HG03565 (cell line): ENCODE results near the gene MRPL30.
"Not testable (repeated sequence)": the region's sequence is repeated elsewhere in the genome, so short reads cannot be mapped to it uniquely, and the experiment has no call there.

ENCODE experiments used
- ATAC-seq: cut with Tn5 transposase; IDR thresholded peaks from one replicate; pipeline ENCODE4 v1.9.1; 2021; ENCODE audit warnings: mild to moderate bottlenecking, moderate library complexity; ENCODE audit not compliant: unreplicated experiment

Gene MRPL30

DNA sequence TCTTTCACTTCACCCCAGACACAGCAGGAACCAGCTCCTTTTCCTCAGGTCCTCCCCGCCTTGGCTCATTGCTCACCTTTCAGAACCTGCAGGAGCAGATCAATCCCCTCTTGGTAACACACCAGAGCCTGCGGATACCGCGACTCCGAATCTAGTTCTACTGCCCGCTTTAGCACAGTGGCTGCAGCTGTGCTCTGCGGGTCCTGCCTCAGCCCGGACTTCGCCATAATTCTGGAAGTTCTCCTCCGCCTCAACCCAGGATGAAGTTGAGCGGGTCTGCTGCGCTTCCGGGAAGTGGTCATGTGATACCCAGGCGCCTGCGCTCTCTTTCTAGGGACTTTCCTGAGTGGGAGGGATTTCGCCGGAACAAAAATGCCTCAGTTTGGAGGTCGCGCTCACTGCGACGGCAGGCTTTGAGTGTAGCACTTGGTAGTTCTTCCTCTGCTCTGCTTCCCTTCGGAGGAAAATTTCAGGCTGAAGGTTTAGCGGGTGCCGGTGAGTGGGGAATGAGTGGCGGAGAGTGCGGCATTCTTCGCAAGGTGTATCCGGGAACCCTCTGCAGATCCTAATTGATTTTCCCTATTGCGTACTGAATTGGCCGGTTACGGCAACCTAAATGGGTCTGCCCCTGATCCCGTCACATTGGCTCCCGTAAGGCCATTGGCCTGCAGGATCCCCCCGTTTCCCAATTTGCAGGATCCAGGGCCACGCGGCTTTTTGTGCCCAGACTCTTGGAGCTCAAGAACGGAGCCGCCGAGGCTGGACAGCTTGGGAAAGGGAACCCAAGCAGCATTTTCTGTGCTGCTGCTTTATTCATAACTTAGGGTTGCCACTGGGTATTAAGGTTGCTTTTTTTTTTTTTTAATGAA, at the start of gene MRPL30, which contains the start of gene MITD1:
TSS of gene MRPL30 (plus strand) at position 430 of the 869 bp plus-strand sequence. CDS start 5,020 bp downstream, outside the sequence.
TSS of gene MITD1 (minus strand) at position 304 of the 869 bp plus-strand sequence. CDS start at position 227, 77 bp downstream.
- peak; percentile 89 for ATAC-seq

DNA sequence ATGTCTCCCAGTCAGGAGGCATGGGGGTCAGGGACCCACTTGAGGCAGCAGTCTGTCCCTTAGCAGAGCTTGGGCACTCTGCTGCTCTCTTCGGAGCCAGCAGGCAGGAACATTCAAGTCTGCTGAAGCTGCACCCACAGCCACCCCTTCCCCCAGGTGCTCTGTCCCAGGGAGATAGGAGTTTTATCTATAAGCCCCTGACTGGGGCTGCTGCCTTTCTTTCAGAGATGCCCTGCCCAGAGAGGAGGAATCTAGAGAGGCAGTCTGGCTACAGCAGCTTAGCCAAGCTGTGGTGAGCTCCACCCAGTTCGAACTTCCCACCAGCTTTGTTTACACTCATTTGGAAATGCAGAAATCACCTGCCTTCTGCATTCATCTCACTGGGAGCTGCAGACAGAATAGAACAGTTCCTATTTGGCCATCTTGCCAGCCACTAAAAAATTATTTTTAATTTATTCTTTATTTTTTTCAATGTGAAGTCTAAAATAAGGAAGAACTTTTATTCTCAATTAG, 45.9 kb upstream of the MRPL30 start:
- not testable (repeated sequence) for ATAC-seq

DNA sequence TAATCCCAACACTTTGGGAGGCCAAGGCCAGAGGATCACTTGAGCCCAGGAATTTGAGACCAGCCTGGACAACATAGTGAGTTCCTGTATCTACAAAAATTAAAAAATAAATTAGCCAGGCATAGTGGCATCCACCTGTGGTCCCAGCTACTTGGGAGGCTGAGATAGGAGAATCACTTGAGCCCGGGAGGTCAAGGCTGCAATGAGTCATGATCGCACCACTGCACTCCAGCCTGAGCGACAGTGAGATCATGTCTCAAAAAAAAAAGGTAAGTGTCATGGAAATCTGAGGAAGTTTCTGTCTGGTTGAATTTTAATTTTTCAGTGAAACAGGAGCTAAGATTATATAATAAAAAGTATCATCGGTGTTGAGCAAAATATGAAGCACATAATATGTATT, 42.0 kb upstream of the MRPL30 start:
- ATAC-seq = no peak

DNA sequence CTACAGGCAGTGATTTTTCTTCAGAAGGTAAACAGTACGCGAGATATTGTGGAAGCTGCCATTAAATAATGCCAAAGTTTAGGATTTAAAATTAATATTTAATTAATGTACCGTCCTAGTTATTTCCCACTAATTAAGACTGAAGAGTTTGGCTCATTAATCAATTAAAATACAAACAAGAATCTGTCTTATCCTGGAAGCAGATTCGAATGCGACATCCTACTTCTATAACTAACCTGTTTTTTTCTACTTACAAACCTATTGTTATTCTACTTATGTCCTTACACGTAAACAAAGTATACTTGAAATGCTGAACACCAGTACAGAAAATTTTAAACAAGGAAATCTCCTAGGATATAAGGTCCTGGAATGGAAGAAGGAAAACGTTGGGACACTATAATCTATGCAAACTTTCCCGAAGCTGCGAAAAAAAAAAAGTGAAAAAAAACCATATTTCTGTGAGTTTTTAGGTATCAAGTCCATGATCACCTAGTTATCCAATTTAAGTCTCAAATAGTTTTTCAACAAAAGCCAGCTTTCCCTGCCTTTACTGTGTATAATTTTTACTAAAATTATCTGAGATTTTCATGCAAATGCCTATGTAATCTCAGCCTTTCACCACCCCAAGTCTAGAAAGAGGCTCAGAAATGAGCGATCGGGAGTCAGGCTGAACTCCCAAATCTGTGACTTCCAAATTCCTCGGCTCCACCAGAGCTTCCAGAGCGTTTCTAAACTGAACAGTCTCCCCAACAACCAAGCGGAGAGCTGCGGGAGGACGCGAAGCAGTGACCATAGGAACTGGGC, 40.7 kb upstream of the MRPL30 start:
- no peak for ATAC-seq

DNA sequence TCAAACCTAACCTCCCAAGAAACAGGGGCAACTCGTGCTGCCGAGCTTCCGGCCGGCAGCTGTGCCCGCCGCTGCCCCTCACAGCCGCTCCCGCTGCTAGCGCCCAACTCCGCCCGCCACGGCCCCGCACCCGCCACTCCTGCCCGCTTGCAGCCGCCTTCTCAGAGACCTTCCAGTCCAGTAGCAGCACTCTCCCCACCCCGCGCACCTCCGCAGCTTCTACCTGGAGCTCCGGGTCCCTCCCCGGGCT, 40.2 kb upstream of the MRPL30 start:
- ATAC-seq = peak; percentile 15

DNA sequence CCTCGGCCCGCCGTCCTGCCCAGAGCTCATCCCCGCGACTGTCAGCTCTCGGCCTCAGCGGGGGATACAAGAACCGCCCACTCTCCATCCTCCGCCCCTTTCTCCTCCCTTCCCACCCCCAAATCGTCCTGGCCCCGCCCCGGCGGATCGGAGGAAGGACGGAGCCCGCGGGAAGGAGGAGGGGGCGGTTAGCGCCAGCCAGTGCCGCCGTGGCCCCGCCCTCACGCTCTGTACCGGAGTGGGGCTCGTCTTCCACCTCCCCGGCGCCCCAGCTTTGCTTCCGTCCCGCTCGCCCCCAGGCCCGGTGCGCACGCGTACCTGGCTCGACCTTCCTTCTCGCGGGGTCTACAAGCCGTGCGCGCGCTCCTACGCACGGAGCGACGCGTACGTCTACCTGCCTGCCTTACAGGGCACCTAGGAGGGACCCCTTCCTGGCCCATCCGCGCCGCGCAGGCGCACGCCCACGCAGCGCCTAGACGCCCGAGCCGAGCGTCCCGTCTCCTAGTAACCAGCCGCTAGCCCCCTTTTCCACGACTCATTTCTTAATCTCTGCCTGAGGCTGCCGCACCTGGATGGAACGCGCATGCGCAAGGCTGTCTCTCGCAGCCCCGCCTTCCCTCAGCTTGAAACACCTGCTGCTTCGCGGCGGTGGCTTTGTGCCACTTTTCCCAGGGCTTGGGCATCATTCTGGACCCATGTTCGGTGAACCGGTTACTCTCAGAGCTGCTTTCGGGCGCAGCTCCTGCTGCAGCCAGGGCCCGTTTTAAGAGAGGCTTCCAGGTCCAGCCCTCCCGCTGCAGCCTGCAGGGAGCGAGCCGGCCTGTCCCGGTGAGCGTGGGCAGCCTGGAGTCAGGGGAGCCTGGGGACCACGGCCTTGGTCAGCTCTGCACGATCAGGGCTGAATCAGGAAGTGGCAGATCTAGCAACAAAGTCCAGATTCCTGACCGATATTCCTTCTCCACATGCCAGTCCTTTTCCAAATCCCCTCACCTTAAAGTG, 39.6 kb upstream of the MRPL30 start, which contains the start of gene C2orf15:
TSS of gene C2orf15 (plus strand) at position 598 of the 999 bp plus-strand sequence. CDS start 8,852 bp downstream, outside the sequence.
- ATAC-seq = peak; percentile 80

DNA sequence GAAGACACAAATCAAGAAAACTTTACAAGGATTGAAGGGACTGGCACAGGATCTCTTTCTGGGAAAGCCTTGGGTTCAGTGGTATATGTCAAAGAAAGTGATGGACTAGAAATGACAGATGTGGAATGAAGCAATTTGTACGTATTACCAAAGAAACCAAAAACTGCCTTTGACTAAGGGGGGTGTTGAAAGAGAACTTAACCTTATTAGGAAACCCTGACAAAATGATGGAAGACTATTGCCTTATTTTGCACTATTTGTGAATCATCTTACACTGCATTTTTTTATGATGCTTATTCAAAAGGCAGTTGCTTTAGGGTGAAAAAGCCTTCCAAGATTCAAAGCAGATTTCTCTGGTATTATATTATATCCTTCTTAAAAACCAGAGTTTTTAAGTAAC, 30.3 kb upstream of the MRPL30 start:
- no peak for ATAC-seq

DNA sequence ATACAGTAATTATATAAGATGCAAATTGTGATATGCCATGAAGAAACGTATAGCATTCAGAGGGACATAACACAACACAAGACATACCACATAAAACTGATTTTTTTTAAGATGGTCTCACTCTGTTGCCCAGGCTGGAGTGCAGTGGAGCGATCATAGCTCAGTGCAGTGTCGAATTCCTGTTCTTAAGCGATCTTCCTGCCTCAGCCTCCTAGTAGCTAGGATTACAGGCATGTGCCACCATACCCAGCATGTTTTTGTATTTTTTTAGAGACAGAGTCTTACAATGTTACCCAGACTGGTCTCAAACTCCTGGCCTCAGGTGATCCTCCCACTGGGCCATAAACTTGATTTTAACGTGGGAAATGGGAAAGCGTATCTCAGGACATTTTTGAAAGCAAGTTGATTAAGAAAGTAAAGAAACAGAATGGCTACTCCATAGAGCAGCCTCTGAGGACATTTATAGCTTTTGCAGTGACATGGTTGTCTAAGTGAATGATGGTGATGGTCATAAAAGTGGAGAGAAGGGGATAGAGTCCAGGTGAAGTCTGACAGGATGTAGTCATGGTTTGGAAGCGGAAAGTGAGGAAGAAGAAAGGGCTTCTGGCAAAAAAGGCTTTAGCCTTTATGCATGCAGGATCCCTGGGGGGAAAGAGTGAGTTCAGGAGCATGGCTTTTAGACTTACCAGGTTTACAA, 28.6 kb upstream of the MRPL30 start:
- ATAC-seq = no peak

DNA sequence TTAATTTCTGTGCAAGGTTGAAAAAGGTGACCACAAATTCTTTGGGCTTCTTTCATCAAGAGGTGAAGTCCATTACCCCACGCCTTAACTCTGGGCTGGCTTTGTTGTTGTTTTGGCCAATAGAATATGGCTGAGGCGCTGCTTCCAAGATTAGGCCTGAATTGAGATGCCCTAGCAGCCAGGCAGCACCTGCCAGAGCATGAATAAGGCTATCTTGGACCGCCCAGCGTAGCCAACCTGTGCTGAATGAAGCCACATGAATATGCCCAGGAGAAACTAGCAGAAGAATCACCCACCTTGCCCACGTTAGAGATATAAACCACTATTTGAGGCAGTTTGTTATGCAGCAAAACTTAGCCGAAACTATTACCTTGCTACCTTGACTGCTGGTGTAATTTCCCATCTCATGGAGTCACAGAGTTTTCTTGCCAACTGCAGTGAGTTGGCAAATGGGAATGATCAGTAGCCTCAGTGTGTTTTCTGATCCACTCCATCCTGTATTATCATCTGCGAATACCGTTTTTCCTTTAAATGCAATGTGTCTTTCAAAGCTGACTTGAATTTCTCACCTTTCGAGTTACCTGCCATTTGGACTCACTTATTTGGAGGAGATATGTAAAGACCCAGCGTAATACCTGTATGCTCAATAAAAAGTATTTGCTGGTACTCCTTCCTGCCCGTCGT, 26.9 kb upstream of the MRPL30 start:
- ATAC-seq = no peak

DNA sequence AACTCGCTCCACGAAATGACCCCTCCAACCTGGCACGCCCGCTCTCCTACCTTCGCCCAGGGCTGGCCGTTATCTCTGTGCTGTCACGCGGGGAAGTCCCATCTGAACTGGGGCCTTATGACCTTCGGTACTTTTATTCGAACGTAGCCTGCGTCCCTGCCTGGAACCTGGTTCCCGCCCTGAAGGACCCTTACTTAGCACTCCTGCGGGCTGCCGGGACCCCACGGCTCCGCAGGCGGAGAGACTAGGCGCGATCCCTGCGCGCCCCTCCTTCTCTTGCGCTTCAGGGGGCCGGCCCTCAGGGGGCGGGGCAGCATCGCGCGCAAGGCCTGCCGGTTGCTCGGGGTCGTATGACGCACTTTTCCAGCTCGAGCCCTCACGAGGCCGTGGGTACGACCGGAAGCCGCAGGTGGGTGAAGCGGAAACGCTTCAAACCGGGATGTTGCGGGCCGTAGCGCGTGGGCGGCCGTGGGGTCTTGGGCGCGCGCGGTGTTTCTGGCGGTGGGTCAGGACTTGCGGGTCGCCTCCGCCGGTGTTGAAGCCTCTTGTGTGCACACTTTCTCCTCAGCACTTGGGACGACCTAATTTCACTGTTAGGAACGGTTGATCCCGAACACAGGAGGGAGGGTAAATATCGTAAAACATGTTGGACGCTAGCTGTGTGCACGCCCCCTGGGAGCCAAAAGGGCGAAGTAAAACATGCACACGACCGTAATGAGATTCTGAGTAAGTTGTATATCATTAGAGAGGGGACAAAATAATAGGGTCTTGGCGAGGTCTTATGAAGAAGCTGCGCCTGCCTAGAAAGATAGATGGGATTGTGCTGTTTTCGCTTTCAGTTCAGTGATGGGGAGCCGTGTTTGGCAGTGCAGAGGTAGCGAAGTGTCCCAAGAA, 26.1 kb upstream of the MRPL30 start, which contains the start of the genes LIPT1 and TSGA10:
TSS of gene LIPT1 (plus strand) at position 325 of the 894 bp plus-strand sequence. CDS start 6,991 bp downstream, outside the sequence.
TSS of gene TSGA10 (minus strand) at position 300 of the 894 bp plus-strand sequence. CDS start 45,503 bp downstream, outside the sequence.
- ATAC-seq = peak; percentile 76

DNA sequence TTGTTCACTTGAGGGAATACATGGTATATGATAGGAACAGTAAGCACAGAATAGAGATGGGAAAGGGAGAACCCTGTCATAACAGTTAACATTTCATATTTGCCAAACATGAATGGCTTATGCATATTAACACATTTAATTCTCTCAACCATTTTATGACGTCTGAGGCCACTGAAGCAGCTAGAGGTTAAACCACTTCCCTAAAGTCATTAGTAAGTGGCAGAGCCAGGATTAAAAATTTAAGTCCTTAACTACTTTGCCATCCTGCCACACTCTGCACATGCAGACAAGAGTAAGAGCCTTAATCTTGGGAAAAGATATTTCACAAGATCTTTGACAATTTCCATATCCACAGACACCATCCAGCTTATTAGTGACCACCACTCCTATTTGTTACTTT, 24.1 kb upstream of the MRPL30 start:
- ATAC-seq = no peak

DNA sequence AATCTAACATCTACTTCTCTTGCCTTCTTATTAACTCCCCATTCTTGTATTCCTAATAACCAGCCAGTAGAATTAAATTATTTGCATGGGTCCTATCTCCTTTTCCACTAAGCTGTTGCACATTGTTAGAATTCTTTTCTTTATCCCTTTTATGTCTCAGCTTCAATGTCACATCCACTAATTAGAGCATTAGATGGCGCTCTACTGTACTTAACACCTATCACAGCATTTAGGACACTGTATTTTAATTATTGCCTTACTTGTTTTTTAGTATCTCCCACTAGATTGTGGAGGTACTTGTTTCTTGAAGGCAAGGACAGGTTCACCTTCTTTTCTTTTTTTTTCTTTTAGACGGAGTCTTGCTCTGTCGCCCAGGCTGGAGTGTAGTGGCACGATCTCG, 22.4 kb upstream of the MRPL30 start:
- no peak for ATAC-seq

DNA sequence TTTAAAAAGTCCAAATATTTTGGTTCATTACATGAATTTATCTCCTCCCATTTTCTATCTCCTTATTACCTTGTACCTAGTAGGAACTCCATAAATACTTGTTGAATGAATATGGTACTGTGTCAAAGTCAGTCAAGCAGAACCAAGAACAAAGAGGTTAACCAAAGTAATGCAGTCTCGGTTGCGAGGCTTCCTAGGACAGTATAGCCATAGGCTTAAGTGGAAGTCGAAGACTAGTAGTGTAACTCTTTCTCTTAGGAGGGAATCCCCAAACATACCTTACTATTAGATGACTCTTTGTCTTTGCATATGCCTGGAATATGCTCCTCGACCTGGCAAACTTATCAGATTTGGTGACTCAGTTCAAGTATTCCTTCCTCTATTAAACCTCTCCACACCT, 21.4 kb upstream of the MRPL30 start:
- no peak for ATAC-seq

DNA sequence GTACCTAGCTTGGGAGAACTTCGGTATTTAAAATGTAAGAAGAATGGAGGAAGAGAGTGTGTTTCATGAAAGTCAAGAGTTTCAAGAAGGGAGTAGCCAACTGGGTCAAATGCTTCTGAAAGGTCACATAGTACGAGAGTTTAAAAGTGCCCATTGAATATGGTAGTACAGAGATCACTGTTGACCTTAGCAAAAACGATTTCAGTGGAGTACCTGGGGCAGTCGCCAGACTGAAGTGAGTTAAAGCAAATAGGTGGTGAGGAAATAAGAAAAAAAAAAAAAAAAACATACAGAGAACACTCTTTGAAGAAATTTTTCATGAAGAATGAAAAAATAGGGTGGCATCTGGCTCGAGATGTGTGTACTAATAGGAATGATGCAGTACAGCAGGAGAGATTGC, 14.8 kb upstream of the MRPL30 start:
- ATAC-seq = no peak

DNA sequence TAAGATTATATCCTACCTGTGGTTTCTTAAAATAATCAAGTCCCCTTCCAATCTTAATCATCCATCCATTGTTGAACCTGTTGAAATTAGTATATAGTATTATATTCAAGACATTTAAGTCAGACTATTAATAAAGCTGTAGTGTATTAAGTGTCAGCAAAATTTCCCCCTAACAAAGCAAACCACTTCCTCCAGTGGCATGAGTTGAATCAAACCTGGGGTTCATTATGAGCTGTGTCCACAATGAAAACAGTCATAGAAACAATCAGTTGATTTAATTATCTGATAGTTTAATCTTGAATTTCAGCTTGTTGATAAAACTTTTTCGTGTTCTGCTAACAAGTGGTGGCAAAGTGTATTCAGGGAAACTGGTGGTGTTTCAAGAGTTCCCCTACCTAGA, 11.4 kb upstream of the MRPL30 start:
- no peak for ATAC-seq

DNA sequence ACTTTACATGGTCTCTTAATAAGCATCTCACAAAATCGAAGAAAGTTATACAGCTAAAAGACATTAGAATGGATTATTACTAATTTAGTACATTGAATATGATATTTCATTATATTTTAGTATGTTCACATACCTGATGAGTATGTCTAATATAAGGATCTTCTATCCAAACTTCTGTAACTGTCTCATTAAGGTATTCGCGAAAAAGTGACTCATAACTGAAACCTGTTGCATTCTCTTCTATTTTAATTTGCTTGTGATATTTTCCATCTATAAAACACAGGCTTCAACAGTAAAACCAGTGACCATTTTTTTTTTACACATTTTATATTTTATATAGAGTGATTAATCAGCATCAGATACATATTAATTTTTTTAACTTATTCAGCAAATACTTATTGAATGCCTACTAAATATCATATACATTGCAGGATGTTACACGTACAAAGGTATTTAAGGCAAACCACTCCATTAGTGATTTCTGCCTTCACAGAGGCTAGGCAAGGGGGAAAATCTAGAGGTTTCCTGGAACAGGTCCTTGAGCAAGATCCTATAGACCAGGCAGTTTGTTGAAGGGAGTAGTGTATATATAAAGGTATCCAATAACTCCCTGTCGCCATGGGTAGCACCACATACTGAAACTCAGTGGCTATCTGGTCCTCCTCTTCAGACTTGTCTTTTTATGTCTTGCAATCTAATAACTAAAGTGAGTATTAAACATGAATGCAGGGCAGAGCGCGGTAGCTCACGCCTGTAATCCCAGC, 9.4 kb upstream of the MRPL30 start:
- no peak for ATAC-seq

DNA sequence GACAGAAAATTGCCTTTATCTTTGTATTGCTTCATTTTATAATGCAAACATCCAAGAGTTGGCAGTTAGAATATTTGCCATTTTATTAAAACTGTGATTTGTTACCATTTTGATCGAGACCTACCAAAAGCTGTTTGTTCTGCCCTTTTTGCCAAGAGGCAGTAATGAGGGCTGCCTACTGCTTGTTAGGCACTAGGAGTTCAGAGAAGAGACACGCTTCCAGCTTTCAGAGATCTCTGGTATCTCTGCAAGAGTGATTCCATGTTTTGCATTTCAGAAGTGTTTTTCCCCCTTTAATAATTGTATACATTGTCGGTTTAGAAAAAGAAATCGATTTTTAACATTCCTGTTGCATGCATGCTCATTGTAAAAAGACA, 628 bp downstream of the MRPL30 start:
- ATAC-seq = no peak
